Measurements from ENCODE around the gene PHEX. TPM values are rescaled to one million over a fixed set of nuclear protein-coding genes. Genes with fewer than 3 reads are reported as not detected.

Gene PHEX
- total RNA-seq, 6 experiments from 2014 or later: 0.05 to 0.10 (median 0.07) TPM

GRCh38 chrX:22148565-22148964, 116.4 kb downstream of the PHEX start:
- Mint-ChIP-seq H3K9me3 (no peaks in the 10 kb centered on the region), H3K4me3 (no peak overlapping the region), H3K4me1 (ENCODE audit: low read depth) (no peaks in the 10 kb centered on the region), H3K27ac (no peak overlapping the region), H3K27me3 (ENCODE audit: insufficient read depth) (no peaks in the 10 kb centered on the region), H3K36me3 (ENCODE audit: low read depth) (peaks cover 4% of the 10 kb centered on the region; the same call in 1 of the 2 replicates)
- DNase-seq: no peak
- no peak for TF ChIP-seq CTCF (IDR thresholded peaks at IDR 0.05)

- Mint-ChIP-seq H3K9me3 (no peaks in the 10 kb centered on the region), H3K4me3 (no peak overlapping the region), H3K27me3 (ENCODE audit: insufficient read depth) (no peaks in the 10 kb centered on the region), H3K27ac (no peak overlapping the region), H3K4me1 (ENCODE audit: low read depth) (no peaks in the 10 kb centered on the region), H3K36me3 (ENCODE audit: low read depth) (peaks cover 4% of the 10 kb centered on the region; the same call in 1 of the 2 replicates)
- no peak for TF ChIP-seq CTCF (IDR thresholded peaks at IDR 0.05)
- DNase-seq: no peak
Measured at GRCh38 chrX:22150371-22150770, 118.2 kb downstream of the PHEX start.

- H3K27ac Mint-ChIP-seq: no peak overlapping the region
- no peaks in the 10 kb centered on the region for H3K9me3 Mint-ChIP-seq
- TF ChIP-seq CTCF (IDR thresholded peaks at IDR 0.05): no peak
- DNase-seq: no peak
- no peaks in the 10 kb centered on the region; the same call in 1 of the 2 replicates for H3K27me3 Mint-ChIP-seq (ENCODE audit: insufficient read depth)
- H3K4me3 Mint-ChIP-seq: no peak overlapping the region
- peaks cover 7% of the 10 kb centered on the region for H3K4me1 Mint-ChIP-seq (ENCODE audit: low read depth)
- H3K36me3 Mint-ChIP-seq (ENCODE audit: low read depth): peaks cover 4% of the 10 kb centered on the region; the same call in 1 of the 2 replicates
Measured at GRCh38 chrX:22155126-22155525, 123.0 kb downstream of the PHEX start.

- Mint-ChIP-seq H3K4me1 (ENCODE audit: low read depth) (peaks cover 7% of the 10 kb centered on the region), H3K9me3 (no peaks in the 10 kb centered on the region), H3K4me3 (no peak overlapping the region), H3K27ac (no peak overlapping the region), H3K36me3 (ENCODE audit: low read depth) (no peaks in the 10 kb centered on the region), H3K27me3 (ENCODE audit: insufficient read depth) (peaks cover 8% of the 10 kb centered on the region)
- no peak for TF ChIP-seq CTCF (IDR thresholded peaks at IDR 0.05)
- DNase-seq: peak; percentile 24
Measured at GRCh38 chrX:22159071-22159470, 126.9 kb downstream of the PHEX start.

GRCh38 chrX:22163326-22163725, 131.2 kb downstream of the PHEX start:
- no peak overlapping the region for H3K4me3 Mint-ChIP-seq
- no peak for DNase-seq
- H3K36me3 Mint-ChIP-seq (ENCODE audit: low read depth): no peaks in the 10 kb centered on the region
- H3K27ac Mint-ChIP-seq: no peak overlapping the region
- H3K9me3 Mint-ChIP-seq: no peaks in the 10 kb centered on the region
- TF ChIP-seq CTCF (IDR thresholded peaks at IDR 0.05): no peak
- H3K27me3 Mint-ChIP-seq (ENCODE audit: insufficient read depth): peaks cover 8% of the 10 kb centered on the region
- H3K4me1 Mint-ChIP-seq (ENCODE audit: low read depth): peaks cover 34% of the 10 kb centered on the region

Measured in HFFc6 (cell line).